HFFc6 (cell line): ENCODE measurements around the gene CYP2U1. TPM values are rescaled to one million over a fixed set of nuclear protein-coding genes. Genes with fewer than 3 reads are reported as not detected.
A peak's percentile ranks its signal among the peaks of the same experiment; 100 is the strongest.

Experiments used
- DNase-seq: peaks from one replicate; pipeline ENCODE4 v3.0.0-alpha.2; 2018
- H3K27ac Mint-ChIP-seq: 2 replicates; pipeline ENCODE4 v1.8.0; 2020; ENCODE audit warnings: mild to moderate bottlenecking, mixed read lengths
- H3K27me3 Mint-ChIP-seq: 2 replicates; pipeline ENCODE4 v1.8.0; 2021; ENCODE audit warnings: mild to moderate bottlenecking, moderate library complexity, mixed read lengths; ENCODE audit not compliant: insufficient read depth
- H3K36me3 Mint-ChIP-seq: 2 replicates; pipeline ENCODE4 v1.8.0; 2021; ENCODE audit warnings: low read depth, mixed read lengths
- H3K4me1 Mint-ChIP-seq: 2 replicates; pipeline ENCODE4 v1.8.0; 2020; ENCODE audit warnings: low read depth, mixed read lengths
- H3K4me3 Mint-ChIP-seq: 2 replicates; pipeline ENCODE4 v1.8.0; 2020; ENCODE audit warnings: mild to moderate bottlenecking, moderate library complexity, mixed read lengths
- H3K9me3 Mint-ChIP-seq: 2 replicates; pipeline ENCODE4 v1.8.0; 2020; ENCODE audit warnings: mild to moderate bottlenecking, mixed read lengths
- long read RNA-seq: library from polyadenylated mRNA; unstranded; transcript quantifications from one replicate; pipeline ENCODE4 v2.0.0, GENCODE V29; 2019
- total RNA-seq, 6 experiments: library from RNA; stranded (reverse); fragmentation: NEBNext Ultra II Directional; extraction: Animal tissue kit (Norgen Biotek cat#: 25700); gene quantifications; 2 replicates in 1 of 6; 3 replicates in 5 of 6; pipeline ENCODE4 v1.2.3, GENCODE V29; 2021
- TF ChIP-seq, protein P1 (sequence below): fragments of 200-600 bp; sonication (generic); IDR thresholded peaks from 2 replicates; pipeline ENCODE4 v1.5.0; 2021; ENCODE audit warnings: antibody characterized with exemption, mild to moderate bottlenecking

The CYP2U1 gene
- 10 to 100 TPM; 17.7 to 25.5 (median 21.7) TPM for total RNA-seq
- long read RNA-seq, full-length matches to known transcripts: 18 of 29 reads
- long read RNA-seq, partial matches to known transcripts: 2 of 29 reads
- long read RNA-seq, other reads (novel, unspliced or antisense): 9 of 29 reads

DNA sequence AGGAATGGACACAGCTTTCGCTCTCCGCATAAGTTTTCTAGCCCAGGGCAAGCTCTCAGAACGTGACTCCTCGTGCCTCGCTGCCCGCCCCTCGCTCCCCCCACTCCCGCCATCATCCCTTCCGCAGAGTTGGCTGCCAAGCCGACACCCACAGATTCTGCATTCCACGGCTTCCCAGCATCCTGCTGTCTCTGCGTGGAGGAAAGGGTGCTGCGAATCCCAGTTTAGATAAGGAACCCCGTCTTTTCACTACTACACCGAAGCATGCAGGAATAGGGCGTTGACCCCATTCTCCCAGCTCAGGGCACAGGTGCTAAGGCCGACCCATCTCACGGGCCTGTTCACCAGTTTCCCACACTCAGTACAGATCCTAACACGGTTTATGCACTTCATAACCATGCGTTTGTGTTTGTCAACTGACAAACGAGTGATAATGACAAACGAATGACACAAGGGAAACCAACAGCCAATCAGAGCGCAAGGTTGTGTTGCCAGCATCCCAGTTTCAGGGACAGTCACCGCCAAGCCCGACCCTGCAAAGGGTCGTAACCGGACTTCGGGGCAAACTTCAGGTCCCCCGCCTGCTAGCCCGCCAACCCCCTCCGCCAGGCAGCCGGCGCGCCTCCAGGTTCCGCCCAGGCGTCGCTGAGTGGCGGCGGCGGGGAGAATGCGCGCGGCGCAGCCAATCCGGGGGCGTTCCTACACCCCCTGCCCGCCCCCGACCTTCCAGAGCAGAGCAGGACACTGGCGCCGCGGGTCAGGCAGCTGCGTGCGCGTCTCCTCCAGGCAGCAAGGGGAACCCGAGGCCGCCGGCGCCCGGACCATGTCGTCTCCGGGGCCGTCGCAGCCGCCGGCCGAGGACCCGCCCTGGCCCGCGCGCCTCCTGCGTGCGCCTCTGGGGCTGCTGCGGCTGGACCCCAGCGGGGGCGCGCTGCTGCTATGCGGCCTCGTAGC, at the start of gene CYP2U1:
CYP2U1 (plus strand) TSS at position 729 of the 954 bp plus-strand sequence; CDS start at position 824, 95 bp downstream.
- Mint-ChIP-seq H3K9me3 (no peaks in the 10 kb centered on the region), H3K4me1 (peaks cover 46% of the 10 kb centered on the region), H3K27me3 (no peaks in the 10 kb centered on the region), H3K4me3 (peak within 1 kb of the TSS; percentile 92), H3K27ac (peak within 1 kb of the TSS; percentile 94), H3K36me3 (peaks cover 5% of the 10 kb centered on the region)
- TF ChIP-seq, protein P1, sequence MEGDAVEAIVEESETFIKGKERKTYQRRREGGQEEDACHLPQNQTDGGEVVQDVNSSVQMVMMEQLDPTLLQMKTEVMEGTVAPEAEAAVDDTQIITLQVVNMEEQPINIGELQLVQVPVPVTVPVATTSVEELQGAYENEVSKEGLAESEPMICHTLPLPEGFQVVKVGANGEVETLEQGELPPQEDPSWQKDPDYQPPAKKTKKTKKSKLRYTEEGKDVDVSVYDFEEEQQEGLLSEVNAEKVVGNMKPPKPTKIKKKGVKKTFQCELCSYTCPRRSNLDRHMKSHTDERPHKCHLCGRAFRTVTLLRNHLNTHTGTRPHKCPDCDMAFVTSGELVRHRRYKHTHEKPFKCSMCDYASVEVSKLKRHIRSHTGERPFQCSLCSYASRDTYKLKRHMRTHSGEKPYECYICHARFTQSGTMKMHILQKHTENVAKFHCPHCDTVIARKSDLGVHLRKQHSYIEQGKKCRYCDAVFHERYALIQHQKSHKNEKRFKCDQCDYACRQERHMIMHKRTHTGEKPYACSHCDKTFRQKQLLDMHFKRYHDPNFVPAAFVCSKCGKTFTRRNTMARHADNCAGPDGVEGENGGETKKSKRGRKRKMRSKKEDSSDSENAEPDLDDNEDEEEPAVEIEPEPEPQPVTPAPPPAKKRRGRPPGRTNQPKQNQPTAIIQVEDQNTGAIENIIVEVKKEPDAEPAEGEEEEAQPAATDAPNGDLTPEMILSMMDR: peak; percentile 43; the same call in 1 of the 2 replicates
- peak; percentile 82 for DNase-seq

DNA sequence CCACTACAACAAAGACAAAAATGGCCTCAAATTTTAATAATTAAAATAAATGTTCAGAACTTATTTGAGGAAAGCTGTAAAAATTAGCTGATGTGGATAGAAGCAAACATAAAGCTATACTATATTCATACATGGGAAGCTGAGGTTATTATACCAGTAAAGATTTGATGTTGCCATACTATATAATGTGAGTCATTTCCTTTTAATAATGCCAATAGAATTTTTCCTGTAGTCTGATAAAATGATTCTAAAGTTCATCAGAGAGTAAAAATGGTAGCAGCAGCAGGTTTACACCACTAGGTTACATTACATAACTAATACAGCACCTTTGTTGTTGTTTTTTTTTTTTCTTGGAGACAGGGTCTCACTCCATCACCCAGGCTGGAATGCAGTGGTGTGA, 45.5 kb upstream of the CYP2U1 start:
- no peaks in the 10 kb centered on the region for H3K4me1 Mint-ChIP-seq
- TF ChIP-seq, protein P1: no peak
- H3K4me3 Mint-ChIP-seq: no peak overlapping the region
- H3K36me3 Mint-ChIP-seq: peaks cover 47% of the 10 kb centered on the region
- peaks cover 12% of the 10 kb centered on the region for H3K9me3 Mint-ChIP-seq
- H3K27me3 Mint-ChIP-seq: no peaks in the 10 kb centered on the region; the same call in 1 of the 2 replicates
- no peak overlapping the region for H3K27ac Mint-ChIP-seq
- DNase-seq: no peak

DNA sequence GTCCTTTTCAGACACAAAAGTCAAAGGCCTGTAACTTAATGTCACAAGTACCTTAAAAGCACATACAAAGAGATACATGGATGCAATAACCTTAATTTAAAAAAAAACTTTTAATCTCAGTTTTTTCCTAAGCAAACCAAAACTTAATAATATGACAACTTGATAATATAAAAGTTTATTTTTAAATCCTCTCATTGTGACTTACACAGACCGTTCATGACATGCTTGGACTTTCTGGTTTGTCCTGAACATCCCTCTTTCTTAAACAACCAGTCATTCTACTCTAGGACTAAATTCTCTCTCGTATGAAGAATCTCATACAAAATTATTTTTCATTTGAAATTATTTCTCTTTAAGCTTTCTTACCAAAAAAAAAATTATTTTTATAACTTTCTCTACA, 43.1 kb upstream of the CYP2U1 start:
- Mint-ChIP-seq H3K27ac (no peak overlapping the region), H3K4me1 (no peaks in the 10 kb centered on the region), H3K36me3 (peaks cover 52% of the 10 kb centered on the region), H3K4me3 (no peak overlapping the region), H3K9me3 (peaks cover 12% of the 10 kb centered on the region), H3K27me3 (no peaks in the 10 kb centered on the region)
- TF ChIP-seq, protein P1: no peak
- no peak for DNase-seq

DNA sequence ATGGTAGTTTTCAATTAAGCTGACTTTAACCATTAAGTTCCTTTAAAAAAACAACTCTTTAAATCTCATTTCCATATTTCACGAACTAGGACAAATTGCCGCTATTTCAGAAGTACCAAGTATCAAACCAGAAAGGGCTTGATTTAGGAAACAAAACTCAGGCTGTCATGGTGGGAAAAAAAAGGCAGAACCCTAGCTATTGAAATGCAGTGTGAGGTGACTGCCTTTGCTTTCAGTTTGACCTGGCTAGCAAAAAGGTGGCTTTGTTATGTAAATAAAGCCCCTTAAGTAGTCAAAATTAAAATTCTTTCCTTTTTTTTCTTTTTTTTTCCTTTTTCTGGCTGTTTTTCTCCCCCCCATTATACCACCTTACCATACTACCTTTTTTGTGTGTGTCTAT, 40.6 kb upstream of the CYP2U1 start:
- DNase-seq: no peak
- no peak overlapping the region for H3K4me3 Mint-ChIP-seq
- H3K4me1 Mint-ChIP-seq: peaks cover 21% of the 10 kb centered on the region
- H3K27me3 Mint-ChIP-seq: no peaks in the 10 kb centered on the region; the same call in 1 of the 2 replicates
- H3K36me3 Mint-ChIP-seq: peaks cover 41% of the 10 kb centered on the region
- no peak overlapping the region for H3K27ac Mint-ChIP-seq
- TF ChIP-seq, protein P1: no peak
- peaks cover 12% of the 10 kb centered on the region for H3K9me3 Mint-ChIP-seq

DNA sequence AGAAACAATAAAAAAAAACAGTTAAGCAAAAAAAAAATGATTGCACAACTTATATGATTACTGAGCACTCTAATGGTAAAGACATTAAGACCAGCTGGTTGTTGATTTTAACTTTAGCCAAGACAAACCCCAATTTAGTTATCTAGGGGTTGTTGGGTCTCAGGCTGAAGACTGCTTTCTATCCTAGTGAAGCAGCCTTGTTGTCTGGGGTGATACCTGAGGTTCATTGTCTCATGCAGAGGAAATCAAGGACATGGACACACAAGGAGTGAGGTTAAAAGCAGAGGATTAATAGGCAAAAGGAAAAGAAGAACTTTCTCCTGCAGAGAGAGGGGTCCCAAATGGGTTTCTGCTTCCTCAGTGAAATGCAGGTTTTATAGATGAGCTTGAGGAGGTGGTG, 40.0 kb upstream of the CYP2U1 start:
- Mint-ChIP-seq H3K27me3 (no peaks in the 10 kb centered on the region; the same call in 1 of the 2 replicates), H3K4me1 (peaks cover 26% of the 10 kb centered on the region), H3K4me3 (no peak overlapping the region), H3K9me3 (peaks cover 12% of the 10 kb centered on the region), H3K36me3 (peaks cover 41% of the 10 kb centered on the region), H3K27ac (no peak overlapping the region)
- TF ChIP-seq, protein P1: no peak
- DNase-seq: no peak
